ENCODE measurements around the gene DSG2.
"Not testable (repeated sequence)": the region's sequence is repeated elsewhere in the genome, so short reads cannot be mapped to it uniquely, and the experiment has no call there.

Gene DSG2

GRCh38 chr18:31503011-31503410, 5.0 kb downstream of the DSG2 start:
- no peak for DNase-seq

GRCh38 chr18:31504455-31505147, 6.6 kb downstream of the DSG2 start:
- no peak for DNase-seq

GRCh38 chr18:31505156-31505555, 7.2 kb downstream of the DSG2 start:
- no peak for DNase-seq

GRCh38 chr18:31506024-31506742, 8.2 kb downstream of the DSG2 start:
- DNase-seq, result no peak

- not testable (repeated sequence) for DNase-seq
These were observed 9.1 kb downstream of the DSG2 start for GRCh38 chr18:31507124-31507523.

GRCh38 chr18:31508781-31509180, 10.8 kb downstream of the DSG2 start:
- DNase-seq, result no peak

- DNase-seq, result no peak
These were observed 11.6 kb downstream of the DSG2 start for GRCh38 chr18:31509571-31509970.

- no peak for DNase-seq
These were observed 12.3 kb downstream of the DSG2 start for GRCh38 chr18:31510319-31510718.

- no peak for DNase-seq
These were observed 13.1 kb downstream of the DSG2 start for GRCh38 chr18:31511098-31511497.

GRCh38 chr18:31512203-31512764, 14.3 kb downstream of the DSG2 start:
- no peak for DNase-seq

GRCh38 chr18:31513189-31513935, 15.4 kb downstream of the DSG2 start:
- no peak for DNase-seq

GRCh38 chr18:31516437-31516836, 18.5 kb downstream of the DSG2 start:
- no peak for DNase-seq

- no peak for DNase-seq
These were observed 28.4 kb downstream of the DSG2 start for GRCh38 chr18:31526374-31526773.

GRCh38 chr18:31533236-31533635, 35.3 kb downstream of the DSG2 start:
- no peak for DNase-seq

- no peak for DNase-seq
These were observed 40.9 kb downstream of the DSG2 start for GRCh38 chr18:31538837-31539236.

- no peak for DNase-seq
These were observed 48.5 kb downstream of the DSG2 start for GRCh38 chr18:31546476-31546875.

- DNase-seq, result no peak
These were observed 50.9 kb downstream of the DSG2 start for GRCh38 chr18:31548853-31549252.

- no peak for DNase-seq
These were observed 51.4 kb downstream of the DSG2 start for GRCh38 chr18:31549416-31549815.

GRCh38 chr18:31551883-31552282, 53.9 kb downstream of the DSG2 start:
- DNase-seq, result no peak

- DNase-seq, result no peak
These were observed 55.8 kb downstream of the DSG2 start for GRCh38 chr18:31553800-31554199.

- no peak for DNase-seq
These were observed 56.8 kb downstream of the DSG2 start for GRCh38 chr18:31554776-31555175.

GRCh38 chr18:31555971-31556747, 58.2 kb downstream of the DSG2 start:
- DNase-seq, result no peak

GRCh38 chr18:31557446-31557845, 59.5 kb downstream of the DSG2 start:
- DNase-seq, result no peak

All from activated CD4-positive, alpha-beta T cell treated with anti-CD3 and anti-CD28 coated beads, Interleukin-2, amount 50 U/mL, for 1 hour (primary cell).